ENCODE data around the gene RAC3.

DNA sequence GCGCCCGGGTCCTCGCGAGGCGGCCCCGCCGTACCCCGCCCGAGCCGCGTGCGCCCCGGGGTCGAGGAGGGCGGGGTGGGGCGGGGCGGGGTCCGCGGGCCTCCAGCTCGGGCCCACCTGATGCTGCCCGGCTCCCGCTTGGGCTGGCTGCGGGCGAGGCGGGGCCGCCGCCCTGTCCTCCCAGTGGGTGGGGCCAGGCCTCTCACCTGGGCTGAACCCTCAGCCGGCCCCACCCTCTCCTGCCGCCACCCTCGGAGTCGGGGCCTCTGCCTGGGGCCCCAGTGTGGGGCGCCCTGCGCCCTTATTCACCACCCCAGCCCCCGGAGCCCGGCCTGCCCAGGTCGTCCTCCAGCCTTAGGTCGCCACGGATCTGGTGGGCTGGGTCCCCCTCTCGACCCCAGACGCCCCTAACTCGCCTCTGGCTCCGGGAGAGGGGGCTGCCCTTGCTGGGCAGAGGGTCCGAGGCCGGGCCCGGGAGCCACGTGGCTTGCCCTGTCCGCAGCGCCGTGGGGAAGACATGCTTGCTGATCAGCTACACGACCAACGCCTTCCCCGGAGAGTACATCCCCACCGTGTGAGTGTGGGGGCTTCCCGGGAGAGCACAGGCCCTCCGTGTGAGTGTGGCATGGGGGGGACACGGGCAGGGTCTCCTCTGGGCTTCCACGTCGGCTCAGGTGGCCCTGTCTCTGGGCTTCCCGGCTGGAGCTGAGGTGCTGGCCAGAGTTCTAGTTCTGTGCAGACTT lies 578 bp downstream of the RAC3 start:
- TF ChIP-seq, protein P1, sequence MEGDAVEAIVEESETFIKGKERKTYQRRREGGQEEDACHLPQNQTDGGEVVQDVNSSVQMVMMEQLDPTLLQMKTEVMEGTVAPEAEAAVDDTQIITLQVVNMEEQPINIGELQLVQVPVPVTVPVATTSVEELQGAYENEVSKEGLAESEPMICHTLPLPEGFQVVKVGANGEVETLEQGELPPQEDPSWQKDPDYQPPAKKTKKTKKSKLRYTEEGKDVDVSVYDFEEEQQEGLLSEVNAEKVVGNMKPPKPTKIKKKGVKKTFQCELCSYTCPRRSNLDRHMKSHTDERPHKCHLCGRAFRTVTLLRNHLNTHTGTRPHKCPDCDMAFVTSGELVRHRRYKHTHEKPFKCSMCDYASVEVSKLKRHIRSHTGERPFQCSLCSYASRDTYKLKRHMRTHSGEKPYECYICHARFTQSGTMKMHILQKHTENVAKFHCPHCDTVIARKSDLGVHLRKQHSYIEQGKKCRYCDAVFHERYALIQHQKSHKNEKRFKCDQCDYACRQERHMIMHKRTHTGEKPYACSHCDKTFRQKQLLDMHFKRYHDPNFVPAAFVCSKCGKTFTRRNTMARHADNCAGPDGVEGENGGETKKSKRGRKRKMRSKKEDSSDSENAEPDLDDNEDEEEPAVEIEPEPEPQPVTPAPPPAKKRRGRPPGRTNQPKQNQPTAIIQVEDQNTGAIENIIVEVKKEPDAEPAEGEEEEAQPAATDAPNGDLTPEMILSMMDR (IDR thresholded peaks at IDR 0.05): no peak
- TF ChIP-seq EZH2 (IDR thresholded peaks at IDR 0.05): no peak
- no peak for TF ChIP-seq EZH2phosphoT487 (IDR thresholded peaks at IDR 0.05)
